ENCODE results near the gene SEC63.
"Not testable (repeated sequence)": the region's sequence is repeated elsewhere in the genome, so short reads cannot be mapped to it uniquely, and the experiment has no call there.

SEC63 gene

GRCh38 chr6:107926697-107927544 is 31.1 kb downstream of the SEC63 start:
- not testable (repeated sequence) for DNase-seq

GRCh38 chr6:107917451-107918375 is 40.3 kb downstream of the SEC63 start:
- DNase-seq: no peak

- DNase-seq: not testable (repeated sequence)
These were observed 41.0 kb downstream of the SEC63 start for GRCh38 chr6:107916961-107917360.

GRCh38 chr6:107911692-107912091 is 46.3 kb downstream of the SEC63 start:
- DNase-seq: no peak

- DNase-seq: no peak
These were observed 63.1 kb downstream of the SEC63 start for GRCh38 chr6:107894809-107895396.

- not testable (repeated sequence) for DNase-seq
These were observed 67.6 kb downstream of the SEC63 start for GRCh38 chr6:107890431-107890830.

GRCh38 chr6:107885950-107886349 is 72.1 kb downstream of the SEC63 start:
- DNase-seq: not testable (repeated sequence)

- DNase-seq: no peak
These were observed 78.1 kb downstream of the SEC63 start for GRCh38 chr6:107879941-107880340.

- no peak for DNase-seq
These were observed 80.0 kb downstream of the SEC63 start for GRCh38 chr6:107877968-107878367.

- DNase-seq: no peak
These were observed 86.0 kb downstream of the SEC63 start for GRCh38 chr6:107871976-107872375.

- not testable (repeated sequence) for DNase-seq
These were observed 86.5 kb downstream of the SEC63 start for GRCh38 chr6:107871512-107871911.

- DNase-seq: no peak
These were observed 87.0 kb downstream of the SEC63 start for GRCh38 chr6:107871016-107871415.

- no peak for DNase-seq
These were observed 87.6 kb downstream of the SEC63 start for GRCh38 chr6:107870381-107870780.

GRCh38 chr6:107869871-107870270 is 88.1 kb downstream of the SEC63 start:
- DNase-seq: no peak

GRCh38 chr6:107868867-107869611 is 89.0 kb downstream of the SEC63 start:
- no peak for DNase-seq

GRCh38 chr6:107867302-107867615 is 90.7 kb downstream of the SEC63 start:
- no peak for DNase-seq

- DNase-seq: peak; percentile 42
These were observed 91.3 kb downstream of the SEC63 start for GRCh38 chr6:107866606-107867301.

GRCh38 chr6:107864226-107865127 is 93.5 kb downstream of the SEC63 start:
- DNase-seq: no peak

- DNase-seq: no peak
These were observed 95.6 kb downstream of the SEC63 start for GRCh38 chr6:107862383-107862782.

- DNase-seq: not testable (repeated sequence)
These were observed 97.0 kb downstream of the SEC63 start for GRCh38 chr6:107860963-107861362.

- DNase-seq: not testable (repeated sequence)
These were observed 97.9 kb downstream of the SEC63 start for GRCh38 chr6:107860144-107860543.

Data from stimulated activated CD4-positive, alpha-beta T cell treated with anti-CD3 and anti-CD28 coated beads, Interleukin-4, amount 100 ng/mL, for 24 hours (primary cell).